Measurements from ENCODE around the gene EFCAB8. TPM values are rescaled to one million over a fixed set of nuclear protein-coding genes. Genes with fewer than 3 reads are reported as not detected.

The EFCAB8 gene
- total and polyA plus RNA-seq, 7 donors: 0.03 to 0.08 (median 0.04) TPM; not detected in 4

DNA sequence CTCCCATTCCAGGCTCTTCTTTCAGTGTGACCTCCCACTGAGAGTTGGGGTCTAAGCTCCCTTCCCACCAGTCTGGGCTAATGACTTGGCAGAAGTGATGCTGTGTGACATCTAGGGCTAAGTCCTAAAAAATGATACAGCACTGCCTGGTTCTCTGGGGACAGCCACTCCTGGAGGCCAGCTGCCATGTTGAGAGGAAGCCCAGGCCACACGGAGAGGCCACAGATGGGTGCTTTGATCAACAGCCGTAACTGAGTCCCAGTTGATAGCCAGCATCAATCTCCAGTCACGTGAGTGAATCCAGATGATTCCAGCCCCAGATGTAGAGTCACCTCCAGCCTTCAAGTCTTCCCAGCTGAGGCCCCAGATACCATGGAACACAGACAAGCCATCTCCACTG, 131.7 kb downstream of the EFCAB8 start:
- no peaks in the 10 kb centered on the region for H3K36me3 ChIP-seq (ENCODE audit: insufficient read depth in 1 of 2, low read depth in 1 of 2)
- DNase-seq (no peak), ATAC-seq (no peak)
- TF ChIP-seq, protein P1, sequence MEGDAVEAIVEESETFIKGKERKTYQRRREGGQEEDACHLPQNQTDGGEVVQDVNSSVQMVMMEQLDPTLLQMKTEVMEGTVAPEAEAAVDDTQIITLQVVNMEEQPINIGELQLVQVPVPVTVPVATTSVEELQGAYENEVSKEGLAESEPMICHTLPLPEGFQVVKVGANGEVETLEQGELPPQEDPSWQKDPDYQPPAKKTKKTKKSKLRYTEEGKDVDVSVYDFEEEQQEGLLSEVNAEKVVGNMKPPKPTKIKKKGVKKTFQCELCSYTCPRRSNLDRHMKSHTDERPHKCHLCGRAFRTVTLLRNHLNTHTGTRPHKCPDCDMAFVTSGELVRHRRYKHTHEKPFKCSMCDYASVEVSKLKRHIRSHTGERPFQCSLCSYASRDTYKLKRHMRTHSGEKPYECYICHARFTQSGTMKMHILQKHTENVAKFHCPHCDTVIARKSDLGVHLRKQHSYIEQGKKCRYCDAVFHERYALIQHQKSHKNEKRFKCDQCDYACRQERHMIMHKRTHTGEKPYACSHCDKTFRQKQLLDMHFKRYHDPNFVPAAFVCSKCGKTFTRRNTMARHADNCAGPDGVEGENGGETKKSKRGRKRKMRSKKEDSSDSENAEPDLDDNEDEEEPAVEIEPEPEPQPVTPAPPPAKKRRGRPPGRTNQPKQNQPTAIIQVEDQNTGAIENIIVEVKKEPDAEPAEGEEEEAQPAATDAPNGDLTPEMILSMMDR (IDR thresholded peaks at IDR 0.05): no peak
- peaks cover 1% of the 10 kb centered on the region for H3K9me3 ChIP-seq
- peaks cover 0 to 4% (median 0%) of the 10 kb centered on the region in 3 donors for H3K27me3 ChIP-seq (ENCODE audit: insufficient read depth in 3 of 3, low read length in 2 of 3)
- no peak overlapping the region for H3K4me3 ChIP-seq
- no peak overlapping the region for H3K27ac ChIP-seq
- WGBS, 3 donors: 48 to 57% (median 51%) methylated on average over 3 of the region's 3 CpGs
- intact Hi-C loops (cut with DNase I): no loop called here
- H3K4me1 ChIP-seq: no peaks in the 10 kb centered on the region

DNA sequence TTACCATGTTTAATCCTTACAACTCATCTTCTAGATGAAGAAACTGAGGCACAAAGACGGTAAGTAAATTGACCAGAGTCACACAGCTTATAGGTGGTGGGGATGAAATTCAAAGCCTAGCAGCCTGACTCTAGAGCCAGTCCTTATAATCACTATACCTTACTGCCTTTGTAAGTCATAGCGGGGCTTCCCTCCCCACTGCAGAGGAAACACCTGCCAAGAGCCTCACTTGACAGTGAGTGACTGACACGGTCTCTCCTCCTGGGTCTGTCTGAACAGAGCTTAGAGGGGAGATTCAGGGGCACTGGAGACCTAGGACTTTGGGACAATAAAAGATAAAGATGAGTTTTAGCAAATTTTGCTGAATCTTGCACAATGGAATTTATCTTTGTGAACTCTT, 132.7 kb downstream of the EFCAB8 start:
- TF ChIP-seq, protein P1 (IDR thresholded peaks at IDR 0.05): no peak
- Histone ChIP-seq H3K4me3 (no peak overlapping the region), H3K27ac (no peak overlapping the region), H3K9me3 (peaks cover 3% of the 10 kb centered on the region), H3K36me3 (ENCODE audit: insufficient read depth in 1 of 2, low read depth in 1 of 2) (no peaks in the 10 kb centered on the region), H3K4me1 (no peaks in the 10 kb centered on the region), H3K27me3 (ENCODE audit: insufficient read depth in 3 of 3, low read length in 2 of 3) (peaks cover 0 to 4% (median 2%) of the 10 kb centered on the region in 3 donors)
- DNase-seq: no peak
- intact Hi-C loops (cut with DNase I): no loop called here
- no peak for ATAC-seq
- 46 to 56% (median 48%) methylated on average over 3 of the region's 3 CpGs for WGBS, 3 donors

DNA sequence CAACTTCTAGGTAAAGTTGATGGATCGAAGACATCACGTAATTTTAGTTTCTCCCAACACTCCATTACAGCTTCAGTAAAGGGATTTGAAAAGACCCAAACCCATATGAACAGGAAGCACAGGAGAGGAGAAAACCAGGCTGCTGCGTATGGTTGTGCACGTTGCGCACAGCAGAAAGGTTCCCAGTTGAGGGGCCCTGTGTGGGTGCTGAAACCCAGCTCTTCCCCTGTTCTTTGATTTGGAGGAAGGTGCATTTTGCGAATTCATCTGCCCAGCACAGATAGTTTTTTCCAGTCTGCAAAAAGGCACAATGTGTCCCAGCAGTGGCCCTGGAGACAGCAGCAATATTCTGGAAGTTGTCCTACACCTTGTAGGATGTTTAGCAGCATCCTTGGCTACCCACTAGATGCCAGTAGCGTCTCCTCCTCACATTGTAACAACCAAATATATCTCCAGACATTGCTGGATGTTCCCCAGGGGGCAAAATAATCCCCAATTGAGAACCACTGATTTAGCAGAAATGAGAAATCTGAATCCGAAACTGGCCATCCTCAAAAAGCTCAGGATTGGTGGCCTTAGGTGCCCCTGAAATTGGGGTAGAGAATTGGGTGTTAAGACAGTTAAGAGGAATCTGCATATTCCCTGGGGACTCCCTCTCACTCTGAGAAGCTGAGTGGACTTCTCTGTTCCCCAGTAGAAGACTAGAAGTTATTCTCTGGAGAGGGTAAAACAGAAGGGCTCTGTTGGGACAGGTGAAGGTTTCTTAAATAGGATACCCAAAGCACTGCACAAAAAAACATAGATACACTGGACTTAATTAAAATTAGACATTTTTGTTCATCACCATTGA, 133.3 kb downstream of the EFCAB8 start:
- TF ChIP-seq, protein P1 (IDR thresholded peaks at IDR 0.05): no peak

DNA sequence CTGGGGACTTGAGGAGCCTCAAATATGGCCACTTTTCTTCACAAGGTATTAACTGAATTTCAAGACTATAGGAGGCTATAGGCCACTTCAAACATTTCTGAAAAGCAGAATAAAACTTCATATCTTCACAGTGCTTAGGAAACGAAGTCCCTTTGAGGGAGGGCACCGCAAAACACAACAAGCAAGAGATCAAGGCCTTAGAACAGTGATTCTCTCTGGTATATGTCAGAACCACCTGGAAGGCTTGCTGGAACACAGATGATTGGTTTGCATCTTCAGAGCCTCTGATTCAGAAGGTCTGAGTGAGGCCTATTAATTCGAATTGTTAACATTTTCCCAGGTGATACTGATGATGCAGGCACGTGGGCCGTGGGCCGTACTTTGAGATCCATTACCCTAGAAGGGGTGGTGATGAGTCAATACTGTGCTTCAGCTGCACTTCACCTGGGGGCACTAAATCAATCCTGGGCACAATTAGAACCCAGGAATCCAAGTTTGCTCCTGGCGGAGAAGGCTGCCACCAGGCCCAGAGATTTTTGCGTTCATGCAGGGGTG, 134.8 kb downstream of the EFCAB8 start:
- TF ChIP-seq, protein P1 (IDR thresholded peaks at IDR 0.05): no peak
- H3K36me3 ChIP-seq (ENCODE audit: insufficient read depth in 1 of 2, low read depth in 1 of 2): no peaks in the 10 kb centered on the region
- peaks cover 0 to 4% (median 2%) of the 10 kb centered on the region in 3 donors for H3K27me3 ChIP-seq (ENCODE audit: insufficient read depth in 3 of 3, low read length in 2 of 3)
- intact Hi-C loops (cut with DNase I): no loop called here
- peaks cover 3% of the 10 kb centered on the region for H3K9me3 ChIP-seq
- ATAC-seq (no peak), DNase-seq (no peak)
- no peak overlapping the region for H3K27ac ChIP-seq
- no peak overlapping the region for H3K4me3 ChIP-seq
- no peaks in the 10 kb centered on the region for H3K4me1 ChIP-seq
- 77 to 85% (median 82%) methylated on average over 8 of the region's 8 CpGs for WGBS, 3 donors

More for the DNA sequence above, 133.3 kb downstream of the EFCAB8 start:
- no peak for ATAC-seq
- no peaks in the 10 kb centered on the region for H3K36me3 ChIP-seq (ENCODE audit: insufficient read depth in 1 of 2, low read depth in 1 of 2)
- no peak for DNase-seq
- intact Hi-C loops (cut with DNase I): no loop called here
- WGBS, 3 donors: 77 to 84% (median 82%) methylated on average over 8 of the region's 8 CpGs
- no peak overlapping the region for H3K27ac ChIP-seq
- H3K27me3 ChIP-seq (ENCODE audit: insufficient read depth in 3 of 3, low read length in 2 of 3): peaks cover 0 to 4% (median 2%) of the 10 kb centered on the region in 3 donors
- H3K4me3 ChIP-seq: no peak overlapping the region
- no peaks in the 10 kb centered on the region for H3K4me1 ChIP-seq
- H3K9me3 ChIP-seq: peaks cover 3% of the 10 kb centered on the region
